Caco-2 (cell line): ENCODE measurements around the gene RHCG. TPM values are rescaled to one million over a fixed set of nuclear protein-coding genes. Genes with fewer than 3 reads are reported as not detected.

Source experiments
- BruUV-seq: library from RNA; stranded (reverse); fragments of 400-500 nt; replicated peaks from 2 replicates; lab custom pipeline; 2021; lab: Mats Ljungman, UMichigan
- CTCF ChIA-PET: fragments of 300-600 bp; sonication (Branson Sonifier 250); formaldehyde crosslinking; loops from one replicate; lab custom pipeline; 2022; ENCODE audit warnings: antibody characterized with exemption; lab: Charles Lee
- POLR2A ChIA-PET: fragments of 300-600 bp; sonication (Branson Sonifier 250); formaldehyde crosslinking; loops from one replicate; lab custom pipeline; 2022; ENCODE audit warnings: antibody characterized with exemption; lab: Charles Lee
- DNase-seq, 2 experiments: peaks; one replicate each; pipeline versions ENCODE4 v3.0.0 to v3.0.0-alpha.2; 2020 to 2022
- H3K27me3 ChIP-seq: replicated peaks from 2 replicates; pipeline ENCODE4 v1.6.0; 2011; ENCODE audit warnings: low read length; ENCODE audit not compliant: control insufficient read depth, insufficient read depth
- H3K36me3 ChIP-seq: 2 replicates; pipeline ENCODE4 v1.5.1; 2011; ENCODE audit warnings: low read length; ENCODE audit not compliant: control insufficient read depth, insufficient read depth
- H3K4me1 ChIP-seq: fragments of 250-450 bp; sonication (Bioruptor Pico); 2 replicates; pipeline ENCODE4 v1.5.1; 2020; ENCODE audit warnings: mild to moderate bottlenecking
- H3K4me3 ChIP-seq: 2 replicates; pipeline ENCODE4 v1.5.1; 2011; ENCODE audit warnings: low read depth, mild to moderate bottlenecking, control low read depth, low read length
- H3K9me3 ChIP-seq: fragments of 250-450 bp; sonication (Bioruptor Pico); 2 replicates; pipeline ENCODE4 v1.5.1; 2020; ENCODE audit warnings: mild to moderate bottlenecking, moderate library complexity
- H3K27ac Mint-ChIP-seq: one replicate; pipeline ENCODE4 v1.8.0; 2022; ENCODE audit warnings: mixed read lengths; ENCODE audit not compliant: unreplicated experiment
- H3K27me3 Mint-ChIP-seq: one replicate; pipeline ENCODE4 v1.8.0; 2022; ENCODE audit warnings: mixed read lengths; ENCODE audit not compliant: insufficient read depth, unreplicated experiment
- H3K36me3 Mint-ChIP-seq: one replicate; pipeline ENCODE4 v1.8.0; 2022; ENCODE audit warnings: mild to moderate bottlenecking, mixed read lengths; ENCODE audit not compliant: insufficient read depth, unreplicated experiment
- H3K4me1 Mint-ChIP-seq: one replicate; pipeline ENCODE4 v1.8.0; 2022; ENCODE audit warnings: low read depth, mixed read lengths; ENCODE audit not compliant: unreplicated experiment
- H3K4me3 Mint-ChIP-seq: one replicate; pipeline ENCODE4 v1.8.0; 2022; ENCODE audit warnings: mild to moderate bottlenecking, moderate library complexity, mixed read lengths; ENCODE audit not compliant: unreplicated experiment
- H3K9me3 Mint-ChIP-seq: one replicate; pipeline ENCODE4 v1.8.0; 2022; ENCODE audit warnings: mixed read lengths; ENCODE audit not compliant: unreplicated experiment
- intact Hi-C: fragments of 100-400 bp; cut with micrococcal nuclease; formaldehyde crosslinking; loops from one replicate; pipeline ENCODE4 v1.10.0; 2022; ENCODE audit not compliant: unreplicated experiment
- total RNA-seq: library from RNA; stranded (reverse); gene quantifications from 2 replicates; pipeline ENCODE4 v1.2.3, GENCODE V29; 2022
- TF ChIP-seq, protein P1 (sequence below), 2 experiments: fragments of 200-600 bp in 1 of 2; IDR thresholded peaks; 1 replicate in 1 of 2; 2 replicates in 1 of 2; pipeline versions ENCODE4 v1.5.1 to v1.8.0; 2011 to 2022; ENCODE audit warnings: antibody characterized with exemption in 1 of 2, control low read depth in 1 of 2, inconsistent platforms in 1 of 2, low read depth in 1 of 2, low read length in 1 of 2, mild to moderate bottlenecking in 1 of 2, moderate library complexity in 1 of 2; ENCODE audit not compliant: insufficient read depth in 1 of 2, severe bottlenecking in 1 of 2, unreplicated experiment in 1 of 2

RHCG gene
- total RNA-seq, 1 experiment from 2014 or later = not detected

DNA sequence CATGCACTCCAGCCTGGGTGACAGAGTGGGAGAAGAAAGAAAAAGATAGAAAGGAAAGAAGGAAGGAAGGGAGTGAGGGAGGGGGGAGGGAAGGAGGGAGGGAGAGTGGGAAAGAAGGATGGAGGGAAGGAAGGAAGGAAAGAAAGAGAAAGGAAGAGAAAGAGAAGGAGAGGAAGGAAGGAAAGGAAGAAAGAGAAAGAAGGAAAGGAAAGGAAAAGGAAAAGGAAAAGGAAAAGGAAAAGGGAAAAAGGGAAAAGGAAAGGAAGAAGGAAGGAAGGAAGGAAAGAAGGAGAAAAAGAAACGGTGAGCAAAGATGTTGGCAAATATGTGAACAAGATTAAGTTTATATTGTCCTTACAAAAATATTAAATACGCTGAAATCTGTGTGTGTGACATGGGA, 42.6 kb upstream of the RHCG start:
- Mint-ChIP-seq H3K36me3 (no peaks in the 10 kb centered on the region), H3K27ac (no peak overlapping the region), H3K9me3 (peaks cover 11% of the 10 kb centered on the region), H3K4me1 (no peaks in the 10 kb centered on the region), H3K27me3 (peaks cover 12% of the 10 kb centered on the region), H3K4me3 (no peak overlapping the region)
- TF ChIP-seq, protein P1, sequence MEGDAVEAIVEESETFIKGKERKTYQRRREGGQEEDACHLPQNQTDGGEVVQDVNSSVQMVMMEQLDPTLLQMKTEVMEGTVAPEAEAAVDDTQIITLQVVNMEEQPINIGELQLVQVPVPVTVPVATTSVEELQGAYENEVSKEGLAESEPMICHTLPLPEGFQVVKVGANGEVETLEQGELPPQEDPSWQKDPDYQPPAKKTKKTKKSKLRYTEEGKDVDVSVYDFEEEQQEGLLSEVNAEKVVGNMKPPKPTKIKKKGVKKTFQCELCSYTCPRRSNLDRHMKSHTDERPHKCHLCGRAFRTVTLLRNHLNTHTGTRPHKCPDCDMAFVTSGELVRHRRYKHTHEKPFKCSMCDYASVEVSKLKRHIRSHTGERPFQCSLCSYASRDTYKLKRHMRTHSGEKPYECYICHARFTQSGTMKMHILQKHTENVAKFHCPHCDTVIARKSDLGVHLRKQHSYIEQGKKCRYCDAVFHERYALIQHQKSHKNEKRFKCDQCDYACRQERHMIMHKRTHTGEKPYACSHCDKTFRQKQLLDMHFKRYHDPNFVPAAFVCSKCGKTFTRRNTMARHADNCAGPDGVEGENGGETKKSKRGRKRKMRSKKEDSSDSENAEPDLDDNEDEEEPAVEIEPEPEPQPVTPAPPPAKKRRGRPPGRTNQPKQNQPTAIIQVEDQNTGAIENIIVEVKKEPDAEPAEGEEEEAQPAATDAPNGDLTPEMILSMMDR (IDR thresholded peaks at IDR 0.05; ENCODE audit: insufficient read depth in 1 of 2, low read depth in 1 of 2, low read length in 1 of 2, severe bottlenecking in 1 of 2, unreplicated experiment in 1 of 2) = no peak
- Histone ChIP-seq H3K27me3 (no peaks in the 10 kb centered on the region), H3K4me1 (no peaks in the 10 kb centered on the region), H3K4me3 (no peak overlapping the region), H3K36me3 (no peaks in the 10 kb centered on the region), H3K9me3 (no peaks in the 10 kb centered on the region)
- DNase-seq = no peak
- CTCF ChIA-PET = interaction anchor here (1.2 kb wide), 1 partner anchor 43 kb away, joined by 3 read pairs; the partner anchor contains the start of gene RHCG
- POLR2A ChIA-PET = no interaction called here
- intact Hi-C loops = no loop called here
- BruUV-seq = no TSS peak

DNA sequence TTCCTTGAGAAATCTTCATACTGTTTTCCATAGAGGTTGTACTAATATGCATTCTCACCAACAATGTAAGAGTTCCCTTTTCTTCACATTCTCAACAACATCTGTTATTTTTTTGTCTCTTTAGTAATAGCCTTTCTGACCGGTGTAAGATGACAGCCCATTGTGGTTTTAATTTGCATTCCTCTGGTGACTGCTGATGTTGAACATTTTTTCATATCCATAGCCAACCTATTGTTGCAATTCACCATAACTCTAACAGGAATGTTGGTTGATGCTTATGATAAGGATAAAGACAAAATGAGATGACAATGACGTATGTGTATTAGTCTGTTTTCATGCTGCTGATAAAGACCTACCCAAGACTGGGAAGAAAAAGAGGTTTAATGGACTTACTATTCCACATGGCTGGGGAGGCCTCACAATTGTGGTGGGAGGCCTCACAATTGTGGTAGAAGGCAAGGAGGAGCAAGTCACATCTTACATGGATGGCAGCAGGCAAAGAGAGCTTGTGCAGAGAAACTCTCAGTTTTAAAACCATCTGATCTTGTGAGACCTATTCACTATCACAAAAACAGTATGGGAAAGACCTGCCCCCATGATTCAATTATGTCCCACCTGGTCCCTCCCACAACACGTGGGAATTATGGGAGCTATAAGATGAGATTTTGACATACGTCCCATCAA, 37.6 kb upstream of the RHCG start:
- no peak for DNase-seq
- H3K36me3 ChIP-seq = no peaks in the 10 kb centered on the region
- POLR2A ChIA-PET = no interaction called here
- H3K36me3 Mint-ChIP-seq = no peaks in the 10 kb centered on the region
- intact Hi-C loops = no loop called here
- H3K4me1 ChIP-seq = no peaks in the 10 kb centered on the region
- H3K27me3 ChIP-seq = no peaks in the 10 kb centered on the region
- H3K27ac Mint-ChIP-seq = no peak overlapping the region
- BruUV-seq = no TSS peak
- H3K4me3 Mint-ChIP-seq = no peak overlapping the region
- H3K27me3 Mint-ChIP-seq = peaks cover 2% of the 10 kb centered on the region
- TF ChIP-seq, protein P1 (IDR thresholded peaks at IDR 0.05; ENCODE audit: insufficient read depth in 1 of 2, low read depth in 1 of 2, low read length in 1 of 2, severe bottlenecking in 1 of 2, unreplicated experiment in 1 of 2) = no peak
- no peaks in the 10 kb centered on the region for H3K9me3 ChIP-seq
- no peak overlapping the region for H3K4me3 ChIP-seq
- H3K4me1 Mint-ChIP-seq = no peaks in the 10 kb centered on the region
- CTCF ChIA-PET = no interaction called here
- H3K9me3 Mint-ChIP-seq = peaks cover 14% of the 10 kb centered on the region

DNA sequence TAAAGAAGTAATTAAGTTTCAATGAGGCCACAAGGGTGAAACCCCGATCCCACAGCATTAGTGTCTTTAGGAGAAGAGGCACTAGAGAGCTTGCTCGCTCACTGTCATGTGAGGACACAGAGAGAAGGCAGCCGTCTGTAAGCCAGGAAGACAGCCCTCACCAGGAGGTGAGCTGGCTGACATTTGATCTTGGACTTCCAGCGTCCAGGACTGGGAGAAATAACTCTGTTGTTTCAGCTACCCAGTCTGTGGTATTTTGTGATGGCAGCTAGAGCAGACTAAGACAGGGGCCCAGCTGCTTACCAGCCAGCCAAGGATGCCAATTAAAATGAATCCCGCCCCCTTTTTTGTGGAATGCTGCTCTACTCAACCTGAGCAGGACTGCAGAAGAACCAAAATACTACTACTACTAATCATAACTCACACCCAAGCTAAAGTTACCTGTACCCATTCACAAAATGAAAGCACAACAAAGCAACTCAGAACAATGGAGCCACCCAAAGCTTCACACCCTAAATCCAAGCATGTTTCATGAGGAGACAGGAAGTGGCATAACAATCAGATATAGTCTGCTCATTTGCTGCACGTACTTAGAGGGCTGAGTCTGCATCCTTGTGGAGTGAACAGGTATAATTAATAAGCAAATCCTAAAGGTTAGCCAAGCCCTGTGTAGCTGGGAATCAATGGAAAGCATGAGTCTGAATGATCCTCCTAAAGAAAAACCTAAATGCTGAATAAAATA, 35.6 kb upstream of the RHCG start:
- Histone ChIP-seq H3K36me3 (no peaks in the 10 kb centered on the region), H3K4me1 (no peaks in the 10 kb centered on the region), H3K9me3 (no peaks in the 10 kb centered on the region), H3K4me3 (no peak overlapping the region), H3K27me3 (no peaks in the 10 kb centered on the region)
- no peak for DNase-seq
- no TSS peak for BruUV-seq
- Mint-ChIP-seq H3K4me1 (no peaks in the 10 kb centered on the region), H3K27me3 (no peaks in the 10 kb centered on the region), H3K4me3 (no peak overlapping the region), H3K36me3 (no peaks in the 10 kb centered on the region), H3K27ac (no peak overlapping the region), H3K9me3 (peaks cover 13% of the 10 kb centered on the region)
- POLR2A ChIA-PET = interaction anchor here (0.6 kb wide), 1 partner anchor 493 kb away, joined by 4 read pairs; no protein-coding TSS in a partner anchor
- TF ChIP-seq, protein P1 (IDR thresholded peaks at IDR 0.05; ENCODE audit: insufficient read depth in 1 of 2, low read depth in 1 of 2, low read length in 1 of 2, severe bottlenecking in 1 of 2, unreplicated experiment in 1 of 2) = no peak
- intact Hi-C loops = no loop called here
- CTCF ChIA-PET = interaction anchor here (0.7 kb wide), 1 partner anchor 288 kb away, joined by 7 read pairs; the partner anchor contains the start of gene FANCI
